Lower leg skin (tissue), 4 donors: ENCODE results near the gene KLHDC10. TPM values are rescaled to one million over a fixed set of nuclear protein-coding genes. Genes with fewer than 3 reads are reported as not detected.

ENCODE experiments used
- DNase-seq, 2 donors: peaks; one replicate each; pipeline ENCODE4 v3.0.0-alpha.2; 2019; ENCODE audit warnings: low spot score in 2 of 2
- H3K4me3 ChIP-seq: fragments of 200-600 bp; sonication (generic); 2 replicates; pipeline ENCODE4 v1.5.1; 2017; ENCODE audit warnings: mild to moderate bottlenecking, low read depth; ENCODE audit not compliant: poor library complexity, severe bottlenecking
- POLR2A ChIP-seq, 2 donors: fragments of 450-650 bp; IDR thresholded peaks; one replicate each; pipeline ENCODE4 v1.6.1; 2016 to 2017; ENCODE audit warnings: antibody characterized with exemption in 2 of 2, mild to moderate bottlenecking in 1 of 2, moderate library complexity in 1 of 2
- WGBS, 2 donors: methylation state at CpG; one replicate each; pipeline ENCODE4 v1.1.5; 2018; 5-methylcytosine and 5-hydroxymethylcytosine counted together
- intact Hi-C: fragments of 100-400 bp; cut with DNase I; formaldehyde crosslinking; loops from one replicate; pipeline ENCODE4 v1.15.0; 2023; ENCODE audit warnings: low total_unique reads
- total RNA-seq, 4 donors: library from RNA; depleted of rRNA; stranded (reverse); fragments of >200 nt; gene quantifications; one replicate each; pipeline ENCODE4 v1.1.0, GENCODE V29; 2016
- TF ChIP-seq, protein P1 (sequence below), 3 donors: fragments of 450-650 bp; IDR thresholded peaks; one replicate each; pipeline ENCODE4 v1.5.1; 2016; ENCODE audit warnings: antibody characterized with exemption in 3 of 3, mild to moderate bottlenecking in 3 of 3, moderate library complexity in 2 of 3

KLHDC10 gene
- total RNA-seq, 4 donors from 2014 or later: 13.5 to 27.4 (median 21.3) TPM

DNA sequence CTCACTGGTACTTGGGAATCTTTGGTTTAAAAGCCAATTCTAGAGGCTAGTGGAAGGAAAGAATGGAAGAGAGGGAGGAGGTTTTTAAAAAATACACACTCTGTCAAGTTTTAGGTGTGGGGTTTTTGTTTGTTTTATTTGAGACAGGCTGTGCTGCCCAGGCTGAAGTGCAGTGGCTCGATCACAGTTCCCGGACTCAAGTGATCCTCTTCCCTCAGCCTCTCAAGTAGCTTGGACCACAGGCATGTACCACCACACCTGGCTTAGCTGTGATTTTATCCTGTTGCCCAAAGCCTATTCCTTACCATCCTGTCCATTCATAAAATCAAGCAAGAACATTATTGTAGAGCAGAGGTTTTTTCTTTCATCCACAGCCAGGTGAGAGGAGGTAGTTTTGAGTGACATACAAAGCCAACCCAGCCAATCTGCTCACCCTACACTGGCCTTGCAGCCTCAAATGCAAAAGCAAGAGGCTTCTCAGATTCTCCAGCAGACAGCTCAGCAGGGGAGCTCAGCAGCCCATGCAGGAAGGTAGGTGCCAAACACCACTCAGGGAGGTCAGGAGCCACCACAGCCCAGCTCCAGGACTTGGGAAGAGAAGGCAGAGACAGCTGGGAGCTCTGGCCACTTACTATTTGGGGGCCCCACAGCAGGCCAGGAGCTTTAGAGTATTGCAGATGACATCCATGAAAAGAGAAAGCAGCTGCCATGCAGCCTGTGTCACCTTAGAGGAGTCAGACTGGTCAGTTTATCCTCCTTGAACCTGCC lies 69.0 kb downstream of the KLHDC10 start:
- 96 to 98% methylated on average over 2 of the region's 2 CpGs for WGBS, 2 donors
- no peak overlapping the region for H3K4me3 ChIP-seq
- intact Hi-C loops: no loop called here
- no peak for DNase-seq
- TF ChIP-seq POLR2A (IDR thresholded peaks at IDR 0.05): no peak
- TF ChIP-seq, protein P1, sequence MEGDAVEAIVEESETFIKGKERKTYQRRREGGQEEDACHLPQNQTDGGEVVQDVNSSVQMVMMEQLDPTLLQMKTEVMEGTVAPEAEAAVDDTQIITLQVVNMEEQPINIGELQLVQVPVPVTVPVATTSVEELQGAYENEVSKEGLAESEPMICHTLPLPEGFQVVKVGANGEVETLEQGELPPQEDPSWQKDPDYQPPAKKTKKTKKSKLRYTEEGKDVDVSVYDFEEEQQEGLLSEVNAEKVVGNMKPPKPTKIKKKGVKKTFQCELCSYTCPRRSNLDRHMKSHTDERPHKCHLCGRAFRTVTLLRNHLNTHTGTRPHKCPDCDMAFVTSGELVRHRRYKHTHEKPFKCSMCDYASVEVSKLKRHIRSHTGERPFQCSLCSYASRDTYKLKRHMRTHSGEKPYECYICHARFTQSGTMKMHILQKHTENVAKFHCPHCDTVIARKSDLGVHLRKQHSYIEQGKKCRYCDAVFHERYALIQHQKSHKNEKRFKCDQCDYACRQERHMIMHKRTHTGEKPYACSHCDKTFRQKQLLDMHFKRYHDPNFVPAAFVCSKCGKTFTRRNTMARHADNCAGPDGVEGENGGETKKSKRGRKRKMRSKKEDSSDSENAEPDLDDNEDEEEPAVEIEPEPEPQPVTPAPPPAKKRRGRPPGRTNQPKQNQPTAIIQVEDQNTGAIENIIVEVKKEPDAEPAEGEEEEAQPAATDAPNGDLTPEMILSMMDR (IDR thresholded peaks at IDR 0.05): no peak

DNA sequence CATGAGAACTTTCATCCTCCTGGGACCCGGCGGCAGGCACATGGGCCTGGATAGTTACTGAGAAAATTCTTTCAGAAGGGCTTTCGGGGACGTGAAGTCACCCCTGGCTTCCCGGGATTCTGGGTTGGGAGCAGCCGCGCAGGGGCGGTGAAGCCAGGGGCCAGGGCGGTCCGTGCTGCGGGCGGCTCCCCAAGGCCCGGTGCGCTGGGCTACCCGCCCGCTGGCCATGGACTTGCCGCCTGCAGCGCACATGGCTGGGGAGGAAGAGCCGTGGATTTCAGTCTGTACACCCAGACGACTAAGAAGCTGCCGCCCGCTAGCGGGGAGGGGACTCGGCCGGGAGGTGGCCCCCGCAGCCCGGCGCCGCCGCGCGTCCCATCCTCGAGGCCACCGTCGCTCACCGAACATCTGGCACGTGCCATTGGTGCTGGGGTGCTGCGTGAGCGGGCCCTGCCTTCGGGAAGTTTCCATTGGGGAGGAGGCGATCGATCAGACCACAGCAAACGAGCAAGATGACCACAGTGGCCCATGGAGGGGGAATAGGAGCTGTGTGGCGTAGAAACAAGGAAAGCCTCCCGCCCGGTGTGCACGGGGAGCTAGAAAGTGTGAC lies 70.3 kb downstream of the KLHDC10 start:
- TF ChIP-seq, protein P1 (IDR thresholded peaks at IDR 0.05): no peak
- TF ChIP-seq POLR2A (IDR thresholded peaks at IDR 0.05): no peak
- 79 to 87% methylated on average over 47 of the region's 47 CpGs for WGBS, 2 donors
- intact Hi-C loops: no loop called here
- no peak for DNase-seq
- no peak overlapping the region for H3K4me3 ChIP-seq

DNA sequence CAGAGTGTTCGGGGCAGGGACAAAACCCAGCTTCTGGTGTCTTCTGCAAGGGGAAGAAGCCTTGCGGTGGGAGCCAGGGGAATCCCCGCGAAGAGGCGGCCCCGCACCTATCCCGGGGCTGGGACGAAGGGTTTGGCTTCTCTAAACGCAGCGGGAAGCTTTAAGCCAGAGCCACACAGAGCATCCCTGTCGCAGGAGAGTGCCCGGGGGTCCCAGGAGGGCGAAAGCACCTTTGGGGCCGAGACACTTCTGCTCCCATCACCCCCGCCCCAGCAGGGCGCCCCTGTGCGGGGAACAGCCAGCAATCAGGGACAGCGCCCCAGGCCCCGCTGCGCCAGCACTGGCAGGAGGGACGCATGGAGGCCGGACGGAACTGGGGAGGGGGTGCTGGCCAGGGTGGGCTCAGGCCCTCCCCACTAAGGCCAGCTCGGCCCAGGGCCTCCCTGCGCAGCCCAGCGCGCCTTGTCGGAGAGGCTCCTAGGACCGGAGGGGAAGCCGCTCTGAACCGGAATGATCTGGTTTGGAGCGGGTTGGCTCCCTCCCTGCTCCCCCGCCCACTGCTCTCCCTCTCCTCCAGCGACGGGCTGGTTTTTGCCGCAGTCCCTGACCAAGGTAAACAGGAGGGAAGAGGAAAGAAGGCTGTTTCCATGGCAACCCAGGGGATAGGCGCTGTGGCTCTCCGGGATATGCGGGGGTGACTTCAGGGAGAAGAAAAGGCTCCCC lies 71.0 kb downstream of the KLHDC10 start:
- intact Hi-C loops: no loop called here
- DNase-seq: peak; percentile 63 to 90
- peak overlapping the region; percentile 20 for H3K4me3 ChIP-seq
- WGBS, 2 donors: 3 to 4% methylated on average over 18 to 23 of the region's 39 CpGs
- no peak for TF ChIP-seq POLR2A (IDR thresholded peaks at IDR 0.05)
- TF ChIP-seq, protein P1 (IDR thresholded peaks at IDR 0.05): no peak

DNA sequence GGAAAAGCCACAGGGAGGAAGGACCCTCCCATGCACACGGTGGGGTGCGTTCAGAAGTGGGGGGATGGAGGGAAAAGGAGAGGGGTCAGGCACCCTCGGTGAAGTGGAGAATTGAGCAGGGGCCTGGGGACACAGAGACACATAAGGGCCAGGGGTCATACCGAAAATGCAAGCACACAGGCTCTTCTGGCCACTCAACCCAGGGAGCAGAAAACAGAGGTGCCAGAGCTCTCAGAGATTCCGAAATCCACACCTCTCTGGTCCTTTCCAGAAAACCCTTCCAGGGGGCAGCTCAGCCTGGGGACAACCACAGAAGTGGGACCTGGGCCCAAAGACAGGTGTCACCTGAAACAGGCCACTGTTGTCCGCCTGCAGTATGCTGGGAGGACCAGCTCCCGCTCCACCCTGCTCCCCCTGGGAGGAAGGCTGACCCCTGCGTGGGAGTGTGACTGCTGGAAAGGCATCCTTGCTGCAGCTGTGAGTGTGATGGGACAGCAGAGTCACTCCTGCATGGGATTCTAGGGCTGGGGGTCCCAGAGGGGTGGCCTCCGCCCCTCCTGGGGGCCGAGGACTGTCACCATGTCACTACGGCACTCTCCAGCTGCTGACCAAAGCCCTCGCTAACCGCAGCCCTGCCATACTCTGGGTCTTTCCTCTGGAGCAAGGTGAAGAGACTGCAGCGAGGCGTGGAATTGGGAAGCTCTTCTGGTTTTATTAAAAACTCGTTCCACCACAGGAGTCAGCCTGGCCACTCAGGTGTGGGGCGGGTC lies 71.7 kb downstream of the KLHDC10 start:
- TF ChIP-seq POLR2A (IDR thresholded peaks at IDR 0.05): no peak
- TF ChIP-seq, protein P1 (IDR thresholded peaks at IDR 0.05): no peak
- intact Hi-C loops: no loop called here
- DNase-seq: peak in 1 of 2 donors; percentile 79
- WGBS, 2 donors: 69% methylated on average over 16 to 17 of the region's 17 CpGs
- peak overlapping the region; percentile 20 for H3K4me3 ChIP-seq

DNA sequence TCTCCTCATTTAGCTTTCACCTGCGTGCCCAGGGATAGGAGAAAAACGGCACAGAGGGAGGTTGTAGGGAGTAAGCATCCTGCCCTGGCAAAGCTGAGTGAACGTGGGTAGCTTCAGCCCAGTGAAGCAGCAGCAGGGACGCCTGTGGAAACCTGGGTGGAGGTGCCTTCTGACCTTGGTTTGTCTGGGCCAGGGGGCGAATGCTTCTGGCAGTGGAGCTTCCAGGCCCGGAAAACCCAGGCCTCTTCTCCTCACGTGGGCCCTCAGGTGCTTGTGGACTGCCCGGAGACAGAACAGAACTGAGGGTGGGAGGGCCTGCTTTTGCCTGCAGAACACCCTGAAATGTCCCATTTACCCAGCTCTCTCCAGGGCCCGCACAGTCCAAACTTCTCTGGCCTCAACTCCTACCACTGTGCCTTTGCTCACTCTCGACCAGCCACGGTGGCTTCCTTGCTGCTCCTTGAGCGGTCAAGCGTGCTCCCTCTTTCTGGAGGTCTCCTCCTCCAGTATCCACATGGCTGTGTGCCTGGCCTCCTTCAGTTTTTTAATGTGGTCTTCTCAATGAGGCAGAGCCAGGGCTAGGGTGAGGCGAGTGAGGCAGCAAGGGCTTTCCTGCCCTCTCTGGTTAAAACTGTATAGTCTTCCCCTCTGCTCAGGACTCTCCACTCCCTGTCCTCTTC lies 72.5 kb downstream of the KLHDC10 start:
- intact Hi-C loops: no loop called here
- WGBS, 2 donors: 87 to 91% methylated on average over 14 of the region's 14 CpGs
- H3K4me3 ChIP-seq: no peak overlapping the region
- TF ChIP-seq, protein P1 (IDR thresholded peaks at IDR 0.05): no peak
- no peak for TF ChIP-seq POLR2A (IDR thresholded peaks at IDR 0.05)
- DNase-seq: peak in 1 of 2 donors; percentile 69
